HL-60 (cell line): ENCODE results near the gene HADH.

Source experiments
- DNase-seq, 2 experiments: peaks; one replicate each; pipeline ENCODE4 v3.0.0-alpha.2; 2010 to 2020; ENCODE audit warnings: low read depth in 1 of 2, low spot score in 1 of 2
- H3K27ac ChIP-seq: fragments of 250-450 bp; sonication (Bioruptor Pico); replicated peaks from 2 replicates; pipeline ENCODE4 v1.5.1; 2020; ENCODE audit warnings: mild to moderate bottlenecking, moderate library complexity
- H3K27me3 ChIP-seq: fragments of 250-450 bp; sonication (Bioruptor Pico); 2 replicates; pipeline ENCODE4 v1.5.1; 2021; ENCODE audit warnings: mild to moderate bottlenecking, moderate library complexity; ENCODE audit not compliant: insufficient read depth, poor library complexity, severe bottlenecking
- H3K4me3 ChIP-seq: replicated peaks from 2 replicates; pipeline ENCODE4 v1.5.1; 2011; ENCODE audit warnings: mild to moderate bottlenecking, control low read depth, low read length; ENCODE audit not compliant: insufficient read depth
- GABPA ChIP-seq: IDR thresholded peaks from 2 replicates; pipeline ENCODE4 v1.6.1; 2012; ENCODE audit warnings: low read depth
- POLR2AphosphoS5 ChIP-seq: IDR thresholded peaks from 2 replicates; pipeline ENCODE4 v1.6.1; 2012; ENCODE audit warnings: low read depth
- SPI1 ChIP-seq: IDR thresholded peaks from 2 replicates; pipeline ENCODE4 v1.6.1; 2012; ENCODE audit warnings: low read depth, mild to moderate bottlenecking, borderline replicate concordance
- TF ChIP-seq, protein P1 (sequence below): IDR thresholded peaks from 2 replicates; pipeline ENCODE4 v1.6.1; 2012; ENCODE audit warnings: low read depth; ENCODE audit not compliant: insufficient replicate concordance
- TF ChIP-seq, protein P2 (sequence below): IDR thresholded peaks from one replicate; pipeline ENCODE4 v1.5.1; 2011; ENCODE audit warnings: low read length, control low read depth, inconsistent platforms; ENCODE audit not compliant: insufficient read depth

The HADH gene

DNA sequence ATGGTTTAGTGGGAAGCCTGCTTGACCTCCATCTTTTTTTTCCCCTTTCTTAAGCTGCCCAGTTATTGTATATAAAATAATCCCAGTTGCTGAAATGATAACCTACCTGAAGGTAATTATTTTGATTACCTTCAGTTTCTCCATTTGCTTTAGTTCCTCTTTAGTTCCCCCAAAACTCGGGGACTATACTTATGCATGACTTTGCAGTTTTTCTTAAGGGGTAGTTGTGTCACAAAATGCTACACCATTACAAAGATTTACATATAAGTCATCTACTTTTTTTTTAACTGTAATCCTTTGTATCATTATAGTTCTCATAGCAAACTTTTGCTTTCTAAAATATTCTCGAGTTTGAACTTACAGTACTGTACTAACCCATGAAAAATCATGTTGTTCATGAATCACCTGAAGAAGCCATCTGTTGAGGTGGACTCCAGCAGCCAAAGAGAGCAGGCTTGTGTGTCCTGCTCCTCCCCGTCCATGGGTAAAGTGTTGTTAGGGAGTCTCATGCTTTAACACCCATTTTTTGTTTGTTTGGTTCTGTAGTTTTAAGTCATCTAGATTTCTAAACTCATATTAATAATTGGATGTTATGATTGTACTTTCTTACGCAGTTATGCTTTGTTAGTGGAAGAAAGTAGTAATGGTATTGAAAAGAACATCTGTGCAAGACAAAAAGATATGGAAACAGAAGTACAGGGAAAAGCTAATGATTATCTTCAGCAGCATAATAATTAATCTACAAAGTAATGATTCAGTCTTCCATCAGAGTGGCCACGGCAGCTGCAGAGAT lies 34.6 kb downstream of the HADH start:
- Histone ChIP-seq H3K27ac (no peak overlapping the region), H3K27me3 (no peaks in the 10 kb centered on the region), H3K4me3 (no peak overlapping the region)
- TF ChIP-seq, protein P1, sequence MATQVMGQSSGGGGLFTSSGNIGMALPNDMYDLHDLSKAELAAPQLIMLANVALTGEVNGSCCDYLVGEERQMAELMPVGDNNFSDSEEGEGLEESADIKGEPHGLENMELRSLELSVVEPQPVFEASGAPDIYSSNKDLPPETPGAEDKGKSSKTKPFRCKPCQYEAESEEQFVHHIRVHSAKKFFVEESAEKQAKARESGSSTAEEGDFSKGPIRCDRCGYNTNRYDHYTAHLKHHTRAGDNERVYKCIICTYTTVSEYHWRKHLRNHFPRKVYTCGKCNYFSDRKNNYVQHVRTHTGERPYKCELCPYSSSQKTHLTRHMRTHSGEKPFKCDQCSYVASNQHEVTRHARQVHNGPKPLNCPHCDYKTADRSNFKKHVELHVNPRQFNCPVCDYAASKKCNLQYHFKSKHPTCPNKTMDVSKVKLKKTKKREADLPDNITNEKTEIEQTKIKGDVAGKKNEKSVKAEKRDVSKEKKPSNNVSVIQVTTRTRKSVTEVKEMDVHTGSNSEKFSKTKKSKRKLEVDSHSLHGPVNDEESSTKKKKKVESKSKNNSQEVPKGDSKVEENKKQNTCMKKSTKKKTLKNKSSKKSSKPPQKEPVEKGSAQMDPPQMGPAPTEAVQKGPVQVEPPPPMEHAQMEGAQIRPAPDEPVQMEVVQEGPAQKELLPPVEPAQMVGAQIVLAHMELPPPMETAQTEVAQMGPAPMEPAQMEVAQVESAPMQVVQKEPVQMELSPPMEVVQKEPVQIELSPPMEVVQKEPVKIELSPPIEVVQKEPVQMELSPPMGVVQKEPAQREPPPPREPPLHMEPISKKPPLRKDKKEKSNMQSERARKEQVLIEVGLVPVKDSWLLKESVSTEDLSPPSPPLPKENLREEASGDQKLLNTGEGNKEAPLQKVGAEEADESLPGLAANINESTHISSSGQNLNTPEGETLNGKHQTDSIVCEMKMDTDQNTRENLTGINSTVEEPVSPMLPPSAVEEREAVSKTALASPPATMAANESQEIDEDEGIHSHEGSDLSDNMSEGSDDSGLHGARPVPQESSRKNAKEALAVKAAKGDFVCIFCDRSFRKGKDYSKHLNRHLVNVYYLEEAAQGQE, result no peak
- TF ChIP-seq SPI1 (no peak), POLR2AphosphoS5 (no peak)
- TF ChIP-seq, protein P2, sequence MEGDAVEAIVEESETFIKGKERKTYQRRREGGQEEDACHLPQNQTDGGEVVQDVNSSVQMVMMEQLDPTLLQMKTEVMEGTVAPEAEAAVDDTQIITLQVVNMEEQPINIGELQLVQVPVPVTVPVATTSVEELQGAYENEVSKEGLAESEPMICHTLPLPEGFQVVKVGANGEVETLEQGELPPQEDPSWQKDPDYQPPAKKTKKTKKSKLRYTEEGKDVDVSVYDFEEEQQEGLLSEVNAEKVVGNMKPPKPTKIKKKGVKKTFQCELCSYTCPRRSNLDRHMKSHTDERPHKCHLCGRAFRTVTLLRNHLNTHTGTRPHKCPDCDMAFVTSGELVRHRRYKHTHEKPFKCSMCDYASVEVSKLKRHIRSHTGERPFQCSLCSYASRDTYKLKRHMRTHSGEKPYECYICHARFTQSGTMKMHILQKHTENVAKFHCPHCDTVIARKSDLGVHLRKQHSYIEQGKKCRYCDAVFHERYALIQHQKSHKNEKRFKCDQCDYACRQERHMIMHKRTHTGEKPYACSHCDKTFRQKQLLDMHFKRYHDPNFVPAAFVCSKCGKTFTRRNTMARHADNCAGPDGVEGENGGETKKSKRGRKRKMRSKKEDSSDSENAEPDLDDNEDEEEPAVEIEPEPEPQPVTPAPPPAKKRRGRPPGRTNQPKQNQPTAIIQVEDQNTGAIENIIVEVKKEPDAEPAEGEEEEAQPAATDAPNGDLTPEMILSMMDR, result no peak
- no peak for DNase-seq

DNA sequence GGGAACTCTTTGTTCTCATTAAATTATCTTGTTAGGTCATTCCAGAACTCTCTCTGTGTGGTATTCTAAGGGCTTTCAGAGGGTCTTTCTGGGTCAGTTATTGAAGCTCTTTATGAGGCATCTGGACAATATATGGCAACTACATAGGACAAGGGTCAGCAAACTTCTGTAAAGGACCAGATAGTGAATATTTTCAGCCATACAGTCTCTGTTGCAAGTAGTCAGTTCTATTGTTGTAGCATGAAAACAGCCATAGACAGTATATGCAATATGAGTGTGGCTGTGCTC lies 35.1 kb downstream of the HADH start:
- no peaks in the 10 kb centered on the region for H3K27me3 ChIP-seq
- H3K27ac ChIP-seq, result no peak overlapping the region
- H3K4me3 ChIP-seq, result no peak overlapping the region
- TF ChIP-seq, protein P1, result no peak
- TF ChIP-seq POLR2AphosphoS5 (no peak), SPI1 (no peak), GABPA (no peak)
- TF ChIP-seq, protein P2, result no peak
- no peak for DNase-seq

DNA sequence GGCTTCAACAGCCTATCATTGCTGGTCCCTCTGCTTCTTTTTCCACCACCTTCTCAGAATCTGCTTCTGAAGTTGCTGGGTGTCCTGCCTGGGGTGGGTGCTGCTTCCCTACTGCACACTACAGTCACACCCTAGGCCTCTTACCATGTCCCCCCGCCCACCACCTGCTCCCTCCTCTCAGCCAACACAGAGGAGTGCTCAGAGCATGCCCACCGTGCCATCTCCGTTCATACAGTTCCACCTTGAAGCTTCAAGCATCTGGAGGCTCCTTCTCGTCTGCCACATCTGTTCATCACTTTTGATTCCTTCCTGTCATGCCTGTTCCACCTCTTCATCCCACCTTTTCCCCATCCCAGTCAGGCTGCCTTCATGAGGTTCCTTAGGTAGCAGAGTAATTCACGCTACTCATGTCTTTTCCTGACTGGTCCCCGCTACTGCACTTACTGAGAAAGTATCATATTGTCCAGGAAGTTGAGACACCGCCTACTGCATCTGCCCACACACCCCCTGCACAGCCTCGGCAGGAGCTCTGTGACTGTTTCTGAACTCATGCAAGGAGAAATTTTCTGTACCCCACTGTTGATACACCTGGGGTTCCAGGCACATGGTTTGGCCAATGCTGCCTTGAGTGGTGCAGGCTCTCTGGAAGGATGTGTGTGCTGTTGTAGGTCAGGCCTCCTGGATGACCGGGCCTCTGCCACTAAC lies 39.5 kb downstream of the HADH start:
- DNase-seq, result no peak
- no peak for TF ChIP-seq SPI1
- TF ChIP-seq GABPA, result no peak
- TF ChIP-seq POLR2AphosphoS5, result no peak
- TF ChIP-seq, protein P1, result no peak
- H3K27me3 ChIP-seq, result no peaks in the 10 kb centered on the region
- no peak overlapping the region for H3K27ac ChIP-seq
- H3K4me3 ChIP-seq, result no peak overlapping the region
